ENCODE measurements around the gene CDON. TPM values are rescaled to one million over a fixed set of nuclear protein-coding genes. Genes with fewer than 3 reads are reported as not detected.

The CDON gene
- polyA plus RNA-seq, 3 donors: 0.01 TPM; not detected in 2

DNA sequence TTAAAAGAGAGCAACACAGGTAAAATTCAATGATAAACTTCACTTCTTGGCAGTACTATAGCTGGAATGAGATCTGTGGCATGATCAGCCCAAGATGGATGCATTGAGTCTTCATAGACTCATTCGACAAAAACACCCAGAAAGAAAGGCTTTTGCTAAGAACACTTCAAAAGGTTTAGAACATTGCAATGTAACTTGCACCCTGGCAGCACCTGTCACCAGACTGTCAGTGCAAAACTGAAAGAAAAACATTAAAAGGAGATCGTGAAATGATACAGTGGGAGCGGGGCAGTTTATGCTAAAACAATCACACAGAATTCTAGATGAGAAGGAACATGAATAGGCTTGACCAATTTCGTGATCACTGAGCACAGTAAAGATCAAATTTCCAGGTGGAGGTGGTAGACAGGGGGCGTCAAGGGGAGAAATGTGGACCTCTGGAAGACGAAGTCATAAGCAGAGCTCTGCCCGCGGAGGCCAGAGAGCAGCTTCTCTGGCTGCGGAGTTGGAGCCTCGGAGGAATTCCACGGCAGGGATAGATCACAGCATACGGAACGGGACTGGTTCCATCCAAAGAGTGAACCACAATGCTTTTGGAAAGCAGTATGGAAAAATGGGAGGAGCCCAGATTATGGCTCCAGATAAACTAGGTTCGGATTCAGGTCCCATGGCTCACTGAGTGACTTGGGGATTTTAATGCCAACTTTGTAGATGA, 104.9 kb downstream of the CDON start:
- Histone ChIP-seq H3K9ac (ENCODE audit: insufficient read depth, low read length, poor library complexity, severe bottlenecking) (no peak overlapping the region), H3K4me2 (replicated peaks; ENCODE audit: extremely low read depth, low read length, poor library complexity, severe bottlenecking) (no peak overlapping the region), H3K27ac (ENCODE audit: low read depth in 1 of 2, low read length in 2 of 2) (no peak overlapping the region), H3K27me3 (ENCODE audit: control insufficient read depth in 2 of 2, insufficient read depth in 2 of 2, low read length in 2 of 2) (no peaks in the 10 kb centered on the region), H3K4me3 (replicated peaks in 1 of 3; ENCODE audit: low read depth in 2 of 3, low read length in 3 of 3) (no peak overlapping the region), H3K4me1 (ENCODE audit: control insufficient read depth in 1 of 2, insufficient read depth in 2 of 2, low read length in 2 of 2) (no peaks in the 10 kb centered on the region), H3K79me2 (ENCODE audit: insufficient read depth, low read length) (no peaks in the 10 kb centered on the region), H2AFZ (ENCODE audit: insufficient read depth, low read depth, low read length, poor library complexity, severe bottlenecking) (no peak overlapping the region), H3K9me3 (replicated peaks in 1 of 2; ENCODE audit: control insufficient read depth in 1 of 2, insufficient read depth in 1 of 2, low read length in 2 of 2) (no peaks in the 10 kb centered on the region), H4K20me1 (ENCODE audit: insufficient read depth, low read length) (no peaks in the 10 kb centered on the region), H3K36me3 (replicated peaks in 1 of 2; ENCODE audit: control insufficient read depth in 1 of 2, insufficient read depth in 2 of 2, low read length in 2 of 2) (no peaks in the 10 kb centered on the region)
- Mint-ChIP-seq H3K27ac (no peak overlapping the region), H3K9me3 (peaks cover 0 to 4% (median 2%) of the 10 kb centered on the region in 7 donors), H3K36me3 (no peaks in the 10 kb centered on the region), H3K4me3 (no peak overlapping the region), H3K27me3 (ENCODE audit: low read depth in 3 of 3) (peaks cover 0 to 4% (median 1%) of the 10 kb centered on the region in 3 donors), H3K4me1 (no peaks in the 10 kb centered on the region)
- TF ChIP-seq, protein P1, sequence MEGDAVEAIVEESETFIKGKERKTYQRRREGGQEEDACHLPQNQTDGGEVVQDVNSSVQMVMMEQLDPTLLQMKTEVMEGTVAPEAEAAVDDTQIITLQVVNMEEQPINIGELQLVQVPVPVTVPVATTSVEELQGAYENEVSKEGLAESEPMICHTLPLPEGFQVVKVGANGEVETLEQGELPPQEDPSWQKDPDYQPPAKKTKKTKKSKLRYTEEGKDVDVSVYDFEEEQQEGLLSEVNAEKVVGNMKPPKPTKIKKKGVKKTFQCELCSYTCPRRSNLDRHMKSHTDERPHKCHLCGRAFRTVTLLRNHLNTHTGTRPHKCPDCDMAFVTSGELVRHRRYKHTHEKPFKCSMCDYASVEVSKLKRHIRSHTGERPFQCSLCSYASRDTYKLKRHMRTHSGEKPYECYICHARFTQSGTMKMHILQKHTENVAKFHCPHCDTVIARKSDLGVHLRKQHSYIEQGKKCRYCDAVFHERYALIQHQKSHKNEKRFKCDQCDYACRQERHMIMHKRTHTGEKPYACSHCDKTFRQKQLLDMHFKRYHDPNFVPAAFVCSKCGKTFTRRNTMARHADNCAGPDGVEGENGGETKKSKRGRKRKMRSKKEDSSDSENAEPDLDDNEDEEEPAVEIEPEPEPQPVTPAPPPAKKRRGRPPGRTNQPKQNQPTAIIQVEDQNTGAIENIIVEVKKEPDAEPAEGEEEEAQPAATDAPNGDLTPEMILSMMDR (IDR thresholded peaks at IDR 0.05): no peak
- WGBS (ENCODE audit: insufficient coverage): 94% methylated on average over 11 of the region's 14 CpGs
- intact Hi-C loops (cut with micrococcal nuclease): no loop called here
- DNase-seq: no peak

DNA sequence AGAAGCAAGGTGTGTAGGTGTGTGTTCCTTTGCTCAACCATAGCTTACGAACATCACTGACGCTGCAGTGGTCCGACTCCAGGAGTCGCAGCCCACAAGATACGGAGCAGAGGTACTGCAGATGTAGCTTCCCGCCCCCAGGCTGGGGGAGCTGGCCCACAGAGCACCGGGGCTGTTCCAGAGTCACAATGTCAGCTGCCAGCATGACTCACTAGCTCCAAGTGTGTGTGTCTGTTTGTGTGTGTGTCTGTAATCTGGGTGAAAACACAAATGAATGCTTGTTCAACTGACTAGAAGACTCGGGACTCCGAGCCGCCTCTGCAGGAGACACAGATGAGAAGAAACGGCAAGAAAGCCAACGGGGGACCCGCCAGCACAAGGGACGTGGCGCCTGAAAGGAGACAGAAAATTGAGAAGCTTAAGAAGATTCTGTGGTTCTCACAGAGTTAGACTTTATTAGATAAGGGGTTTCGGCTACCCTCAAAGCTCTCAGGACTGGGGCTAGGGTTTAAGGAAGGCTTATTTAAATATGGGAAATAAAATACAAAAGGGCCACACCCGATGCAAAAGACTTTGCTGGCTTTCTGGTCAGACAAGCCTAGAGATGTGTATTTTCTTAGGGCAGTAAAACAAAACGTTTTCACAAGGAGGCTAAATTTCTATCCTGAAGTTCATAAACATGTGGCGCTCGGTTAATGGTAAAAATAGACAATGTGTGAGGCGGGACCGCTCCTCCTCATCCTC, 106.1 kb downstream of the CDON start:
- Histone ChIP-seq H3K4me1 (ENCODE audit: control insufficient read depth in 1 of 2, insufficient read depth in 2 of 2, low read length in 2 of 2) (no peaks in the 10 kb centered on the region), H3K79me2 (ENCODE audit: insufficient read depth, low read length) (no peaks in the 10 kb centered on the region), H3K4me2 (replicated peaks; ENCODE audit: extremely low read depth, low read length, poor library complexity, severe bottlenecking) (no peak overlapping the region), H3K4me3 (replicated peaks in 1 of 3; ENCODE audit: low read depth in 2 of 3, low read length in 3 of 3) (no peak overlapping the region), H3K27me3 (ENCODE audit: control insufficient read depth in 2 of 2, insufficient read depth in 2 of 2, low read length in 2 of 2) (no peaks in the 10 kb centered on the region), H3K9ac (ENCODE audit: insufficient read depth, low read length, poor library complexity, severe bottlenecking) (no peak overlapping the region), H2AFZ (ENCODE audit: insufficient read depth, low read depth, low read length, poor library complexity, severe bottlenecking) (no peak overlapping the region), H3K36me3 (replicated peaks in 1 of 2; ENCODE audit: control insufficient read depth in 1 of 2, insufficient read depth in 2 of 2, low read length in 2 of 2) (no peaks in the 10 kb centered on the region), H3K27ac (ENCODE audit: low read depth in 1 of 2, low read length in 2 of 2) (no peak overlapping the region), H4K20me1 (ENCODE audit: insufficient read depth, low read length) (no peaks in the 10 kb centered on the region), H3K9me3 (replicated peaks in 1 of 2; ENCODE audit: control insufficient read depth in 1 of 2, insufficient read depth in 1 of 2, low read length in 2 of 2) (no peaks in the 10 kb centered on the region)
- intact Hi-C loops (cut with micrococcal nuclease): no loop called here
- no peak overlapping the region for H3K4me3 Mint-ChIP-seq
- no peak overlapping the region for H3K27ac Mint-ChIP-seq
- WGBS (ENCODE audit: insufficient coverage): 91% methylated on average over 17 of the region's 22 CpGs
- no peak for DNase-seq
- no peaks in the 10 kb centered on the region for H3K36me3 Mint-ChIP-seq
- H3K4me1 Mint-ChIP-seq: no peaks in the 10 kb centered on the region
- TF ChIP-seq, protein P1 (IDR thresholded peaks at IDR 0.05): no peak
- H3K27me3 Mint-ChIP-seq (ENCODE audit: low read depth in 3 of 3): peaks cover 0 to 5% (median 1%) of the 10 kb centered on the region in 3 donors
- H3K9me3 Mint-ChIP-seq: peaks cover 0 to 2% (median 0%) of the 10 kb centered on the region in 7 donors

Measured in CD14-positive monocyte (primary cell).